ENCODE results near the gene ADA. TPM values are rescaled to one million over a fixed set of nuclear protein-coding genes. Genes with fewer than 3 reads are reported as not detected.

Gene ADA
- total and polyA plus RNA-seq, 9 of the 15 experiments (the other 6 are each of a cell fraction or from before 2014, with no cell fraction given) = 2.4 to 26.1 (median 5.3) TPM

GRCh38 chr20:44576297-44576696 is 75.2 kb downstream of the ADA start (continued):
- no peak for TF ChIP-seq RBM22 (IDR thresholded peaks at IDR 0.05; ENCODE audit: low read depth, low read length, poor library complexity, severe bottlenecking)
- TF ChIP-seq THRA (IDR thresholded peaks at IDR 0.05) = no peak
- 0 out of 4 replicates have a peak, but pooled peaks of 1 of the 2 experiments have one; percentile 0 for TF ChIP-seq HDAC1 (IDR thresholded peaks at IDR 0.05)
- TF ChIP-seq TAF9B (IDR thresholded peaks at IDR 0.05; ENCODE audit: partially characterized antibody) = no peak
- TF ChIP-seq EGR1 (conservative IDR thresholded peaks at IDR 0.05) = no peak
- TF ChIP-seq ZNF318 (IDR thresholded peaks at IDR 0.05; ENCODE audit: borderline replicate concordance in 1 of 2, low read depth in 1 of 2) = no peak
- TF ChIP-seq TFAP4 (CRISPR knock-in tag; IDR thresholded peaks at IDR 0.05; ENCODE audit: borderline replicate concordance) = no peak
- 0 out of 2 replicates have a peak, but pooled peaks have one; percentile 10 for TF ChIP-seq DIDO1 (tag; IDR thresholded peaks at IDR 0.05; ENCODE audit: low read depth)
- 0 out of 2 replicates have a peak, but pooled peaks have one; percentile 25 for TF ChIP-seq SP1 (CRISPR knock-in tag; IDR thresholded peaks at IDR 0.05)
- TF ChIP-seq SRF (CRISPR knock-in tag; IDR thresholded peaks at IDR 0.05) = no peak
- TF ChIP-seq ZNF785 (CRISPR knock-in tag; IDR thresholded peaks at IDR 0.05) = no peak
- TF ChIP-seq HNRNPH1 (optimal IDR thresholded peaks at IDR 0.05; ENCODE audit: low read depth, low read length) = no peak
- no peak for TF ChIP-seq HDAC2 (IDR thresholded peaks at IDR 0.05)
